Activated CD8-positive, alpha-beta T cell treated with anti-CD3 and anti-CD28 coated beads for 36 hours (primary cell): ENCODE measurements around the gene GIMD1. TPM values are rescaled to one million over a fixed set of nuclear protein-coding genes. Genes with fewer than 3 reads are reported as not detected.
A peak's percentile ranks its signal among the peaks of the same experiment; 100 is the strongest.

ENCODE experiments used
- ATAC-seq: fragments of 200-7000 bp; cut with Tn5 transposase; one replicate; pipeline ENCODE4 v1.10.0; 2021; ENCODE audit warnings: mild to moderate bottlenecking, moderate library complexity
- CTCF ChIA-PET: fragments of 350-600 bp; sonication (Branson Sonifier 250); formaldehyde crosslinking; loops from one replicate; lab custom pipeline; 2021; ENCODE audit warnings: antibody characterized with exemption; lab: Charles Lee
- POLR2A ChIA-PET: fragments of 350-600 bp; sonication (Branson Sonifier 250); formaldehyde crosslinking; loops from one replicate; lab custom pipeline; 2021; ENCODE audit warnings: antibody characterized with exemption; lab: Charles Lee
- DNase-seq: peaks from one replicate; pipeline ENCODE4 v3.0.0-alpha.2; 2020
- H3K27ac Mint-ChIP-seq: one replicate; pipeline ENCODE4 v1.8.0; 2021; ENCODE audit warnings: mild to moderate bottlenecking, mixed read lengths
- H3K27me3 Mint-ChIP-seq: one replicate; pipeline ENCODE4 v1.8.0; 2021; ENCODE audit warnings: mixed read lengths
- H3K36me3 Mint-ChIP-seq: one replicate; pipeline ENCODE4 v1.8.0; 2021; ENCODE audit warnings: low read depth, mixed read lengths
- H3K4me1 Mint-ChIP-seq: one replicate; pipeline ENCODE4 v1.8.0; 2021; ENCODE audit warnings: low read depth, mixed read lengths
- H3K4me3 Mint-ChIP-seq: one replicate; pipeline ENCODE4 v1.8.0; 2021; ENCODE audit warnings: mild to moderate bottlenecking, moderate library complexity, mixed read lengths
- H3K9me3 Mint-ChIP-seq: one replicate; pipeline ENCODE4 v1.8.0; 2021; ENCODE audit warnings: mixed read lengths
- intact Hi-C: fragments of 100-400 bp; cut with micrococcal nuclease; formaldehyde crosslinking; loops from one replicate; pipeline ENCODE4 v1.10.0; 2022
- total RNA-seq, 2 experiments: library from RNA; stranded (reverse); gene quantifications; one replicate each; pipeline ENCODE4 v1.2.3, GENCODE V29; 2021
- TF ChIP-seq, protein P1 (sequence below): fragments of 200-600 bp; IDR thresholded peaks from one replicate; pipeline ENCODE4 v1.8.0; 2022; ENCODE audit warnings: antibody characterized with exemption, mild to moderate bottlenecking

GIMD1 gene
- total RNA-seq, 2 experiments from 2014 or later: not detected

DNA sequence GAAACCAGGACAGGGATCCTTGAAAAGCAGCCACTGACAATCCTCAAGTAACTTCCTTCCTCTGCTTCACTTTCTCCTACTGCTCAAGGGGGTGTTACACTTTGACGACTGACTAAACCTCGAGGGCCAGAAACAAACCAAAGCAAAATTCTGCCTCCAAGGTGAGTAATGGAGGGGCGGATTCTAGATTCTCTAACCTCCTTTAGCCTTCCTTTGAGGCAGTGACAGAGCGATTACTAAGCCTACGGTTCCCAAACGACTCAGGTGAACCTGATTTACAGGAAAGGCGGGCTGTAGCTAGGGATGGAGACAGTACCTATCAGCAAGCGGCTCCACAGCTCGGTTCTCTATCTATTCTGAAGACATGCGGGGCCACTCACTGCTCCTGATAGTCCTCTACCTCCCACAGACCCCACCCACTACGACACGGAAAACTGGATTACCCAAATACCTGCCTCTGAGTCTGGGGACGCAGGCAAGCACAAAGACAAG lies 53.1 kb downstream of the GIMD1 start:
- intact Hi-C loops: no loop called here
- no peaks in the 10 kb centered on the region for H3K27me3 Mint-ChIP-seq
- H3K4me3 Mint-ChIP-seq: no peak overlapping the region
- peak; percentile 52 for DNase-seq
- peaks cover 12% of the 10 kb centered on the region for H3K36me3 Mint-ChIP-seq
- no peaks in the 10 kb centered on the region for H3K9me3 Mint-ChIP-seq
- peaks cover 31% of the 10 kb centered on the region for H3K4me1 Mint-ChIP-seq
- ChIA-PET POLR2A (interaction anchor here (0.6 to 1.6 kb wide), 8 partner anchors 9 to 1362 kb away, joined by 3 to 8 read pairs (median 3); no protein-coding TSS in a partner anchor), CTCF (interaction anchor here (0.9 to 1.8 kb wide), 3 partner anchors 12 to 76 kb away, joined by 3 to 7 read pairs (median 4); no protein-coding TSS in a partner anchor)
- ATAC-seq: peak; percentile 44
- TF ChIP-seq, protein P1, sequence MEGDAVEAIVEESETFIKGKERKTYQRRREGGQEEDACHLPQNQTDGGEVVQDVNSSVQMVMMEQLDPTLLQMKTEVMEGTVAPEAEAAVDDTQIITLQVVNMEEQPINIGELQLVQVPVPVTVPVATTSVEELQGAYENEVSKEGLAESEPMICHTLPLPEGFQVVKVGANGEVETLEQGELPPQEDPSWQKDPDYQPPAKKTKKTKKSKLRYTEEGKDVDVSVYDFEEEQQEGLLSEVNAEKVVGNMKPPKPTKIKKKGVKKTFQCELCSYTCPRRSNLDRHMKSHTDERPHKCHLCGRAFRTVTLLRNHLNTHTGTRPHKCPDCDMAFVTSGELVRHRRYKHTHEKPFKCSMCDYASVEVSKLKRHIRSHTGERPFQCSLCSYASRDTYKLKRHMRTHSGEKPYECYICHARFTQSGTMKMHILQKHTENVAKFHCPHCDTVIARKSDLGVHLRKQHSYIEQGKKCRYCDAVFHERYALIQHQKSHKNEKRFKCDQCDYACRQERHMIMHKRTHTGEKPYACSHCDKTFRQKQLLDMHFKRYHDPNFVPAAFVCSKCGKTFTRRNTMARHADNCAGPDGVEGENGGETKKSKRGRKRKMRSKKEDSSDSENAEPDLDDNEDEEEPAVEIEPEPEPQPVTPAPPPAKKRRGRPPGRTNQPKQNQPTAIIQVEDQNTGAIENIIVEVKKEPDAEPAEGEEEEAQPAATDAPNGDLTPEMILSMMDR: no peak
- no peak overlapping the region for H3K27ac Mint-ChIP-seq

- H3K4me1 Mint-ChIP-seq: peaks cover 35% of the 10 kb centered on the region
- DNase-seq (no peak), ATAC-seq (no peak)
- H3K27ac Mint-ChIP-seq: no peak overlapping the region
- H3K9me3 Mint-ChIP-seq: no peaks in the 10 kb centered on the region
- no peaks in the 10 kb centered on the region for H3K27me3 Mint-ChIP-seq
- CTCF ChIA-PET: interaction anchor here (1.4 to 1.8 kb wide), 2 partner anchors 13 to 76 kb away, joined by 4 to 7 read pairs; no protein-coding TSS in a partner anchor
- TF ChIP-seq, protein P1: no peak
- H3K4me3 Mint-ChIP-seq: no peak overlapping the region
- intact Hi-C loops: no loop called here
- POLR2A ChIA-PET: interaction anchor here (1.2 to 1.3 kb wide), 2 partner anchors 9 to 15 kb away, joined by 3 to 4 read pairs; no protein-coding TSS in a partner anchor
- H3K36me3 Mint-ChIP-seq: peaks cover 6% of the 10 kb centered on the region
Measured at GRCh38 chr4:106314960-106315359, 53.6 kb downstream of the GIMD1 start.

DNA sequence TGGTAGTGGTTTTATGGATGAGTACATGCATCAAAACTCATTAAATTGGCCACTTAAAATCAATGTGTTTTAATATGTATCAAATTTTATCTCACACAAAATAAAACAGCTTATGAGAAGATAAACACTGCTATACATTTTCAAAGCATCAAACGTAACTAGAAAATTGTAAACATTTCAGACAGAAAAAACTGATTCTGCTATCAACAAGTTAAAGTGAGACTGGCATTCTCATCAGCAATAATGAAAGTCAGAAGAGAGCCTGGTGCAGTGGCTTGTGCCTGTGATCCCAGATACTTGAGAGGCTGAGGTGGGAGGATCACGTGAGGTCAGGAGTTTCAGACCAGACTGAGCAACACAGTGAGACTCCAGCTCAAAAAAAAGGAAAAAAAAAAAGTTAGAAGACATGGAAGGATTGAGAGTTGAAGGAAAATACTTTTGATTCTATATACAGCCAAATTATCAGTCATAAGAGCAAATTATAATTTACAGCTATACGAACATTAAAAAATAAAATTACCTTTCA lies 55.5 kb downstream of the GIMD1 start:
- intact Hi-C loops: no loop called here
- Mint-ChIP-seq H3K27me3 (no peaks in the 10 kb centered on the region), H3K4me1 (peaks cover 31% of the 10 kb centered on the region), H3K9me3 (no peaks in the 10 kb centered on the region), H3K36me3 (peaks cover 6% of the 10 kb centered on the region), H3K27ac (peak overlapping the region; percentile 55), H3K4me3 (no peak overlapping the region)
- POLR2A ChIA-PET: interaction anchor here (1.0 kb wide), 1 partner anchor 22 kb away, joined by 3 read pairs; no protein-coding TSS in a partner anchor
- TF ChIP-seq, protein P1: no peak
- CTCF ChIA-PET: no interaction called here
- no peak for ATAC-seq
- DNase-seq: no peak

DNA sequence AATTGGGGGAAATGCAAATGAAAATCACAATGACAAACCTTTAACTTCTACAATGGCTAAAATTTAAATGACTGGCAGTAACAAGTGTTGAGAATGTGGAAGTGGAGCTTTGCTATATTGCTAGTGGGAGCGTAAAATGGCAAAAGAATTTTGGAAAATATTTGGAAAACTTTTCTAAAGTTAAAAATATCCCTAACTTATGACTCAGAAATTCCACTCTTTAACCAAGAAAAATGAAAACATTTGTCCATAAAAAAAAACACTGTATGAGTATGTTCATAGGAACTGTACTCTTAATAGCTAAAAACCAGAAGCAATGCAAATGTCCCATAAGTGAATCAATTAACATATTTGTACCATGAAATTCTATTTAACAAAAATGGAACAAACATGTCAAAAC lies 56.2 kb downstream of the GIMD1 start:
- POLR2A ChIA-PET: no interaction called here
- no peak for DNase-seq
- H3K4me3 Mint-ChIP-seq: no peak overlapping the region

More for the DNA sequence above, 56.2 kb downstream of the GIMD1 start:
- intact Hi-C loops: no loop called here
- no peaks in the 10 kb centered on the region for H3K9me3 Mint-ChIP-seq
- ATAC-seq: no peak
- no peaks in the 10 kb centered on the region for H3K27me3 Mint-ChIP-seq
- H3K4me1 Mint-ChIP-seq: peaks cover 31% of the 10 kb centered on the region
- peak overlapping the region; percentile 30 for H3K27ac Mint-ChIP-seq
- peaks cover 6% of the 10 kb centered on the region for H3K36me3 Mint-ChIP-seq
- TF ChIP-seq, protein P1: no peak
- CTCF ChIA-PET: no interaction called here

Other genes starting within 250 kb of the GIMD1 start
- 10 to 100 TPM; 24.9 to 30.1 TPM for gene TBCK, start 52.6 kb downstream of the GIMD1 start, total RNA-seq
- 10 to 100 TPM; 73.4 to 74.0 TPM for gene AIMP1, start 52.2 kb downstream of the GIMD1 start, total RNA-seq